H9 (cell line): ENCODE data around the gene CDC5L. TPM values are rescaled to one million over a fixed set of nuclear protein-coding genes. Genes with fewer than 3 reads are reported as not detected.

Source experiments
- DNase-seq: peaks from one replicate; pipeline ENCODE4 v3.0.0-alpha.2; 2017
- H2AFZ ChIP-seq: one replicate; pipeline ENCODE4 v1.6.1; 2013; ENCODE audit warnings: mild to moderate bottlenecking, low read length, control low read depth, moderate library complexity
- H2AK5ac ChIP-seq: 2 replicates; pipeline ENCODE4 v1.6.1; 2013; ENCODE audit warnings: low read length, control low read depth, mixed read lengths; ENCODE audit not compliant: insufficient read length
- H2BK120ac ChIP-seq: one replicate; pipeline ENCODE4 v1.6.1; 2013; ENCODE audit warnings: low read depth, mild to moderate bottlenecking, low read length, control low read depth, inconsistent platforms; ENCODE audit not compliant: poor library complexity, severe bottlenecking
- H2BK12ac ChIP-seq: 2 replicates; pipeline ENCODE4 v1.6.1; 2013; ENCODE audit warnings: low read length, control low read depth, mixed read lengths, low read depth; ENCODE audit not compliant: insufficient read length
- H2BK15ac ChIP-seq: 2 replicates; pipeline ENCODE4 v1.6.1; 2013; ENCODE audit warnings: low read depth, low read length, control low read depth
- H2BK20ac ChIP-seq: one replicate; pipeline ENCODE4 v1.6.1; 2013; ENCODE audit warnings: low read depth, mild to moderate bottlenecking, low read length, control low read depth, inconsistent platforms; ENCODE audit not compliant: poor library complexity, severe bottlenecking
- H2BK5ac ChIP-seq: 2 replicates; pipeline ENCODE4 v1.6.1; 2013; ENCODE audit warnings: low read length, control low read depth, mixed read lengths; ENCODE audit not compliant: insufficient read length
- H3K14ac ChIP-seq: 2 replicates; pipeline ENCODE4 v1.6.1; 2013; ENCODE audit warnings: low read length, control low read depth; ENCODE audit not compliant: insufficient read depth
- H3K18ac ChIP-seq: 2 replicates; pipeline ENCODE4 v1.6.1; 2013; ENCODE audit warnings: low read depth, mild to moderate bottlenecking, mixed read lengths, low read length, control low read depth; ENCODE audit not compliant: insufficient read length
- H3K23ac ChIP-seq: 2 replicates; pipeline ENCODE4 v1.6.1; 2013; ENCODE audit warnings: low read length, control low read depth, mixed read lengths, low read depth; ENCODE audit not compliant: insufficient read length
- H3K23me2 ChIP-seq: 2 replicates; pipeline ENCODE4 v1.6.1; 2013; ENCODE audit warnings: low read depth, mild to moderate bottlenecking, mixed read lengths, low read length, control low read depth; ENCODE audit not compliant: insufficient read length, poor library complexity, severe bottlenecking
- H3K27ac ChIP-seq: 2 replicates; pipeline ENCODE4 v1.5.1; 2013; ENCODE audit warnings: low read length, control low read depth, mixed read lengths, low read depth; ENCODE audit not compliant: insufficient read length
- H3K27me3 ChIP-seq: 2 replicates; pipeline ENCODE4 v1.6.1; 2013; ENCODE audit warnings: low read length, control low read depth, inconsistent platforms; ENCODE audit not compliant: insufficient read depth
- H3K4ac ChIP-seq: 2 replicates; pipeline ENCODE4 v1.6.1; 2013; ENCODE audit warnings: low read depth, mild to moderate bottlenecking, control low read depth, inconsistent platforms, low read length, moderate library complexity
- H3K4me1 ChIP-seq: 2 replicates; pipeline ENCODE4 v1.6.1; 2013; ENCODE audit warnings: low read length, control low read depth, inconsistent platforms; ENCODE audit not compliant: insufficient read depth
- H3K4me2 ChIP-seq: 2 replicates; pipeline ENCODE4 v1.6.1; 2013; ENCODE audit warnings: low read length, control low read depth, mixed read lengths; ENCODE audit not compliant: insufficient read length, insufficient read depth
- H3K56ac ChIP-seq: 2 replicates; pipeline ENCODE4 v1.6.1; 2013; ENCODE audit warnings: low read depth, mild to moderate bottlenecking, mixed read lengths, low read length, control low read depth; ENCODE audit not compliant: insufficient read length
- H3K79me1 ChIP-seq: 2 replicates; pipeline ENCODE4 v1.6.1; 2013; ENCODE audit warnings: low read depth, mild to moderate bottlenecking, moderate library complexity, low read length, control low read depth, inconsistent platforms; ENCODE audit not compliant: insufficient read depth, poor library complexity, severe bottlenecking
- H3K79me2 ChIP-seq: 2 replicates; pipeline ENCODE4 v1.6.1; 2013; ENCODE audit warnings: low read length, control low read depth, inconsistent platforms; ENCODE audit not compliant: insufficient read depth
- H3K9ac ChIP-seq: 2 replicates; pipeline ENCODE4 v1.6.1; 2013; ENCODE audit warnings: low read length, control low read depth, mixed read lengths; ENCODE audit not compliant: insufficient read length; ENCODE audit errors: extremely low read depth
- H3K9me3 ChIP-seq: one replicate; pipeline ENCODE4 v1.6.1; 2013; ENCODE audit warnings: low read depth, low read length, inconsistent platforms; ENCODE audit not compliant: control insufficient read depth
- H3T11ph ChIP-seq: one replicate; pipeline ENCODE4 v1.6.1; 2013; ENCODE audit warnings: mild to moderate bottlenecking, low read length, control low read depth, inconsistent platforms
- H4K20me1 ChIP-seq: one replicate; pipeline ENCODE4 v1.6.1; 2013; ENCODE audit not compliant: control insufficient read depth, insufficient read length, insufficient read depth
- H4K5ac ChIP-seq: 2 replicates; pipeline ENCODE4 v1.6.1; 2013; ENCODE audit warnings: low read depth, mild to moderate bottlenecking, mixed read lengths, low read length, control low read depth; ENCODE audit not compliant: insufficient read length
- H4K8ac ChIP-seq: replicated peaks from 2 replicates; pipeline ENCODE4 v1.6.1; 2013; ENCODE audit warnings: low read length, control low read depth, mixed read lengths, low read depth; ENCODE audit not compliant: insufficient read length
- H4K91ac ChIP-seq: 2 replicates; pipeline ENCODE4 v1.6.1; 2013; ENCODE audit warnings: low read depth, mild to moderate bottlenecking, moderate library complexity, mixed read lengths, low read length, control low read depth; ENCODE audit not compliant: insufficient read length
- H3K27ac Mint-ChIP-seq, 3 experiments: 2 replicates in 2 of 3; 3 replicates in 1 of 3; pipeline ENCODE4 v1.8.0; 2020 to 2021; ENCODE audit warnings: mixed read lengths in 3 of 3, mild to moderate bottlenecking in 1 of 3, moderate library complexity in 1 of 3
- H3K27me3 Mint-ChIP-seq: 2 replicates; pipeline ENCODE4 v1.8.0; 2021; ENCODE audit warnings: low read depth, mild to moderate bottlenecking, moderate library complexity, mixed read lengths
- H3K36me3 Mint-ChIP-seq, 3 experiments: 2 replicates in 2 of 3; 3 replicates in 1 of 3; pipeline ENCODE4 v1.8.0; 2020 to 2021; ENCODE audit warnings: low read depth in 3 of 3, mixed read lengths in 3 of 3; ENCODE audit not compliant: insufficient read depth in 1 of 3
- H3K4me1 Mint-ChIP-seq, 2 experiments: 2 replicates each; pipeline ENCODE4 v1.8.0; 2020; ENCODE audit warnings: mixed read lengths in 2 of 2
- H3K4me3 Mint-ChIP-seq, 2 experiments: 2 replicates in 1 of 2; 3 replicates in 1 of 2; pipeline ENCODE4 v1.8.0; 2020 to 2021; ENCODE audit warnings: mild to moderate bottlenecking in 2 of 2, mixed read lengths in 2 of 2, moderate library complexity in 1 of 2
- H3K9me3 Mint-ChIP-seq, 2 experiments: 2 replicates in 1 of 2; 3 replicates in 1 of 2; pipeline ENCODE4 v1.8.0; 2020; ENCODE audit warnings: mild to moderate bottlenecking in 2 of 2, mixed read lengths in 2 of 2, moderate library complexity in 1 of 2
- CTCF ChIP-seq: fragments of 200-600 bp; sonication (generic); conservative IDR thresholded peaks from 3 replicates; pipeline ENCODE4 v1.8.0; 2021; ENCODE audit warnings: antibody characterized with exemption, mild to moderate bottlenecking
- WGBS: extraction: QIAGEN DNeasy Blood & Tissue Kit; methylation state at CpG from one replicate; pipeline ENCODE4 v1.1.7; 2013; ENCODE audit warnings: missing lambda C conversion rate, low lambda C conversion rate, mixed read lengths; ENCODE audit not compliant: insufficient read length; ENCODE audit errors: extremely low coverage; 5-methylcytosine and 5-hydroxymethylcytosine counted together
- total RNA-seq: library from RNA; stranded (reverse); gene quantifications from 2 replicates; pipeline ENCODE4 v1.2.1, GENCODE V29; 2021

Gene CDC5L
- total RNA-seq, 1 experiment from 2014 or later, result 34.3 TPM

- Mint-ChIP-seq H3K36me3 (peaks cover 28 to 76% (median 73%) of the 10 kb centered on the region in 3 experiments; a peak in 6 of 7 replicates), H3K9me3 (no peaks in the 10 kb centered on the region), H3K4me1 (no peaks in the 10 kb centered on the region), H3K27ac (no peak overlapping the region; a peak in 1 of 7 replicates), H3K27me3 (no peaks in the 10 kb centered on the region), H3K4me3 (no peak overlapping the region)
- H3K56ac ChIP-seq, result no peak overlapping the region
- H4K8ac ChIP-seq, result no peak overlapping the region
- H2BK20ac ChIP-seq, result no peak overlapping the region
- H2BK120ac ChIP-seq, result no peak overlapping the region
- no peak overlapping the region for H2AK5ac ChIP-seq
- H3K23me2 ChIP-seq, result no peaks in the 10 kb centered on the region
- H3K4me1 ChIP-seq, result no peaks in the 10 kb centered on the region
- H4K20me1 ChIP-seq, result no peaks in the 10 kb centered on the region
- no peak overlapping the region for H4K5ac ChIP-seq
- H2BK15ac ChIP-seq, result no peak overlapping the region
- no peak overlapping the region for H4K91ac ChIP-seq
- H2BK12ac ChIP-seq, result no peak overlapping the region
- no peak for DNase-seq
- no peak overlapping the region for H3K4me2 ChIP-seq
- peaks cover 2% of the 10 kb centered on the region for H3K79me1 ChIP-seq
- no peaks in the 10 kb centered on the region for H3K27me3 ChIP-seq
- no peak overlapping the region for H3T11ph ChIP-seq
- no peak overlapping the region for H3K18ac ChIP-seq
- H3K14ac ChIP-seq, result no peak overlapping the region
- no peak overlapping the region for H3K23ac ChIP-seq
- WGBS, result no CpG with 5 or more reads among the region's 1 CpG
- no peak overlapping the region for H3K9ac ChIP-seq
- no peaks in the 10 kb centered on the region for H3K9me3 ChIP-seq
- peaks cover under 1% of the 10 kb centered on the region; the same call in 1 of the 2 replicates for H3K79me2 ChIP-seq
- H2BK5ac ChIP-seq, result no peak overlapping the region
- no peak overlapping the region for H2AFZ ChIP-seq
- no peak overlapping the region for H3K4ac ChIP-seq
- H3K27ac ChIP-seq, result no peak overlapping the region
- TF ChIP-seq CTCF, result no peak
Measured at GRCh38 chr6:44411141-44411540, 23.6 kb downstream of the CDC5L start.
